HG03575 (cell line): Measurements from ENCODE around the gene SELENOF.

Source experiments
- ATAC-seq: cut with Tn5 transposase; IDR thresholded peaks from one replicate; pipeline ENCODE4 v1.9.1; 2021; ENCODE audit not compliant: unreplicated experiment, insufficient number of reproducible peaks, low FRiP score; ENCODE audit errors: extremely low read depth

The SELENOF gene

DNA sequence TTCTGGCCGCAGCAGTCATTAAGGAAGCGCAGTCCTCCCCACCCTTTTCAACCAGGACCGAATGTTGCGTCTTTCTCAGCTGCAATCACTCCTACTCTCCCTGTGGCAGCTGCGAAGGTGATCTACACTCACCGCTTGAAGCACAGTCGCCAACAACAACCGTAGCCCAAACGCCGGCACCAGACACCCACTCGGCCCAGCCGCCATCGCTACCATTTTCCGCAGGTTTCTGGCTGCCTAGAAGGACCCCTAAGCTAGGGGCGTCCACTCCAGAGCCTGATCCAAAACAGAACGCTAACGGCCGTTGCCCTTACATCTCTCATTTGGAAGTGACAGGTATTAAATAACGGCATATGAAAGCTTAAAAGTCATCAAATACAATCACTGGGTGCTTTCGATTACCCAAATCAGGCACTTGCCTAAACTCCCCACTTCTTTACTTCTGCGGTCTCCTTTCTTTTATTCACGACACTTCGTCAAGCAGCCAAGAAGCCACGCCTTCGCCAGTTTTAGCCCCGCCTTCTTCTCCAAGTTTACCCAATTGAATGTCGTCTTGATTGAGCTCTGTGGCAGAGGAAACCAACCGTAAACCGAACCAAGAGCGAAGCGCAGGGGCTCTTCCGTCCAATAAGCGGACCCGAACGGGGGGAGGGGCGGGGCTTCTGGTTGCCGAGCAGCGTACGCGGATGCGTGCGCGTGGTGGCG is at the start of gene SELENOF:
SELENOF (minus strand) TSS at position 231 of the 705 bp plus-strand sequence; CDS start at position 216, 15 bp downstream.
- peak; percentile 48 for ATAC-seq

DNA sequence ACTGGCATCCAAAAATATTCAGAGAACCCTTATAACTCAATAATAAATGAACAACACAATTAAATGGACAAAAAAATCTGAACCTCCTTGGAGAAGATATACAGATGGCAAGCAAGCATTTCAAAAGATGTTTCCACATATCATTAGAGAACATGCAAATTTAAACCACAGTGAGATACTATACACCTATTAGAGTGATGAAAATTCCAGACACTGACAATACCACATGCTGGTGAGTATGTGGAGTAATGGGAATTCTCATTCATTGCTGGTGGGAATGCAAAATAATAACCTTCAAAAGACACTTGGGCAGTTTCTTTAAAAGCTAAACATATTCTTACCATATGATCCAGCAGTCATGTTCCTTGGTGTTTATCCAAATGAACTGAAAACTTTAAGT is 46.6 kb upstream of the SELENOF start:
- no peak for ATAC-seq

DNA sequence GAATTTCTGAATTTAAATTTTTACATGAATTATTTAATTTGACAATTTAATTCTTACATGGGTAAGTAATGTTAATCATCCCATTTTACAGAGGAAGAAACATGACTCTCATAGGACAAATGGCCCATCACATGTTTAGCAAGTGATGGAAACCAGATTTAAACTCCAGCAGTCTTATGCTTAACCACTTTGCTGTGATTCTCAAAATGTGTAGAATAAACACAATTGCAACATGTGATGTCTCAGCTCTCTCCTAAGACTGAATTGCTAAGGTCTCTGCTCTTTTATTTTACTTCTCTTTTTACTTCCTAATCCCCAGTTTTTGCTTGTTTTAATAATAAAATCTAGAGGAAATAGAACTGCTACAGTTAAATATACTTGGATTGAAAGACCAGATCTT is 43.3 kb upstream of the SELENOF start:
- no peak for ATAC-seq

DNA sequence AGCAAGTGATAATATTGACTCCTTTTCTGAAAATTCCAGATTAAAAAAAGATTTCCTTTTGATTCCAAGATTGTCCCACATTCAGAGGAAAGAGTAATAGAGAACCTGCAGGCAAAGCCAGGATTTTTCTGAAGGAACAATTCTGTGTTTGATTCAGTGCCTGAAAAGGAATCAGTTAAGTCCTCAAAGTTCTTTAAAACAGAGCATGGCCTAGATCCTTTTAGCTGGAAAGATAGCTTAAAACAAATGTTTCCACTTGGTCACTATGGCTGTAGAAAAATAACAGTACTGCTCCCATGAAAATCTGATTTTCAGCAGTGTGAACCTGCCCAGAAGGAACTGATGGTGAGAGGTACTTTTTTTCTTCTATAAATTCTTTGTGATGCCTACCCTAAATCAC is 42.3 kb upstream of the SELENOF start:
- ATAC-seq: no peak

DNA sequence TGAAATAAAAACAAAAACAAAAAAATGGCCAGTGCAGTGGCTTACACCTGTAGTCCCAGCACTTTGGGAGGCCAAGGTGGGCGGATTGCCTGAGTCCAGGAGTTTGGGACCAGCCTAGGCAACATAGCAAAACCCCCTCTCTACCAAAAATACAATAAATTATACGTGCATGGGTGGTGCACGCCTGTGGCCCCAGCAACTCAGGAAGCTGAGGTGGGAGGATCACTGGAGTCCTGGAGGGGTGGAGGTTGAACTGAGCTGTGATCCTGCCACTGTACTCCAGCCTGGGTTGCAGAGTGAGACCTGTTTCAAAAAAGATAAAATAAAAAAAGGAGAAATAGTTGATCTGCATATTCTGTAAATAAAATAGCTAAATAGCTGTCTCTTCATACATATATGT is 41.8 kb upstream of the SELENOF start:
- no peak for ATAC-seq

DNA sequence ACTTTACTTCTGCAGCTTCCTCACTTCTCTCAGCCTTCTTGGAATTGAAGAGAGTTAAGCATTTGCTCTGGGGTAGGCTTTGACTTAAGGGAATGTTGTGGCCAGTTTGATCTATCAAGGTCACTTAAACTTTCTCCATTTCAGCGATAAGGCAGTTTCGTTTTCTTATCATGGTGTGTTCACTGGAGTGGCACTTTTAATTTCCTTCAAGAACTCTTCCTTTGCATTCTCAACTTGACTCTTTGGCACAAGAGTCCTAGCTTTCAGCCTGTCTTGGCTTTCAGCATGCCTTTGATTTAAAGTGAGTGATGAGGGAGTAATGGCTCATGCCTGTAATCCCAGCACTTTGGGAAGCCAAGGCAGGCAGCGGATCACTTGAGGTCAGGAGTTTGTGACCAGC is 39.2 kb upstream of the SELENOF start:
- ATAC-seq: no peak

DNA sequence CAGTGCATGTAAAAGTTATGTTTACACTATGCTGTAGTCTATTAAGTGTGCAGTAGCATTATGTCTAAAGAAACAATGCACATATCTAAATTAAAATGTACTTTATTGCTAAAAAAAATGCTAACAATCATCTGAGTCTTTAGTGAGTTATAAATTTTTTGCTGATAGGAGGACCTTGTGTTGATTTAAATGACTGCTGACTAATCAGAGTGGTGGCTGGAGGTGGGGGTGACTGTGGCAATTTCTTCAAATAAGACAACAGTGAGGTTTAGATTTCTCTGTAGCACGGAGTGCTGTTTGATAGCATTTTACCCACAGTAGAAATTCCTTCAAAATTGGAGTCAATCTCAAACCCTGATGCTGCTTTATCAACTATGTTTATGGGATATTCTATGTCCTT is 37.5 kb upstream of the SELENOF start:
- no peak for ATAC-seq

DNA sequence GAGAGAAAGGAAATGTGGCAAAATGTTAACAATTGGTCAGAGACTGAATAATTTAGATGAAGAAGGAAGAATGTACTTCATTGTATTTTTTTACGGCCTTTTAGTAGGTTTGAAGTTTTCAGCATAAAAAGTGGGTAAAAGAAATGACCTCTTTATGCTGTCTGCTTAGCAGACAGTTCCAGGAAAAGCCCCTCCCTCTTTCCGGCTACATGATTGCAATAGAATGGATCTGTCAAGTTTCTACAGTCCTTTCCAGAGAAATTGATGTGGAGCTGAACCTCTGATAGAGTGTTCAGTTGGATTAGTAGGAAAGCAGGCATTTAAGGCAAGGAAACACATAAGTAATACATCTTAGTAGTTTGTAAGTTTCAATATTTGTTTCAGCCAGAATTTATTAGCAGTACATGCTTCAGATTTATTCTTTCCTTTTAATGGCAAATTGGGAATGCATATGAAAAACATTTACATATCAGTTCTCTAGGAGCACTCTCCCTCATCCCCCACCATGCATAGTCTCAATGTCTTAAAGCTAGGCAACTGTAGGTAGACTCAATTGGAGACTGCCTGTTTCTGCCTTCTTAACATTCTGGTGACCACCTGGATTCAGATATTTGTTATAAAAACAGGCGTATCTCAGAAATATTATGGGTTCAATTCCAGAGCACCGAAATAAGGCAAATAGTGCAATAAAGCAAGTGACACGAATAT is 36.9 kb upstream of the SELENOF start:
- ATAC-seq: no peak

DNA sequence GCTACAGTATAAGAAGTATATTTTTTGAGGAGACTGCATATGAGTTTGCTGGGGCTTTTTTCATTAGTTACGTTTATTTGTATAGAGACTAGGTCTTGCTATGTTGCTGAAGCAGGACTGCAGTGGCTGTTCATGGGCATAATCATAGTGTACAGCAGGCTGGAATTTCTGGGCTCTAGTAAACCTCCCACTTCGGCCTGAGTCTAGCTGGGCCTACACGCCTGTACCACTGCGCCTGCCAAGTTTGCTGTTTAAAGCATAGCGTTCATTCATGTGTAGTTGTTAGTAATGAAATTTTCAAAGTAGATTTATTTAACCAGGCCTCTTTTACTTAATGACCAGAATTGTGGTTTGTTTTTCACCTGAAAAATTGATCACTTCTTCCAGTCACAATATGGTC is 34.3 kb upstream of the SELENOF start:
- ATAC-seq: no peak

DNA sequence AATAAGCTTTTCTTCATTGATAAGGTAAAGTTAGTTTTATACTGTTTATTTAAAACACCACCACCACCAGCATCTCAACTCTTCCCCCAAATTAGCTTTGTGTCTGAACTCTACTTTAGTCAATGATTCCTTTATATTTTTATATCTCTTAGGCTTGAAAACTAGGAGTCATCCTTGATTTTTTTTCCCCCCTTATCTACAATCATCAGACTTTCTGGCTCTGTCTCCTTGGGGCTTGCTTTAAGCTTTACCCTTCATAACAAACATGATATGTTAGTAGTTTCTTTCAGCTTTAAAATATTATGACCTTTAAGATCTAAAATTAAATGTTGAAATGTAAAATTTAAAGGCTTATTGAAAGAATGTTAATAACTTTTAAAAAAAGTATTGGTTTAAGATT is 28.8 kb upstream of the SELENOF start:
- no peak for ATAC-seq

DNA sequence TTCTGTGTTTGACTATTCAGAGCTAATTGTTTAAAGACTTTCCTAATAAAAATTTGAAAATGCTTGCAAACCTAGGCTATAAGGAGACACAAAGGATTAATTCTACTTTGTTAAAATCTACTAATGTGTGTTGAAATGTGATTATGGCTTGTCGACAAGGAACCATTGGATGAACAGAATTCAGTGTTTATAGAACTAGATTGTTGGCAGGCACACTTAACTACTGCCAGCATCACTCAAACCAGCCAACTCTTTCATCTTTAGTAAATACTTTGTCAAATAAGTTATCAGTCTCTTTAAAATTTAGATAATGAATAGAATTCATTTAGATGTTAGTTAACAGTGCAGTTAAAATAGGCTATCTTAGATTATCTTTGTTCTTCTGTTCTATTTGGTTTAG is 28.1 kb upstream of the SELENOF start:
- no peak for ATAC-seq

DNA sequence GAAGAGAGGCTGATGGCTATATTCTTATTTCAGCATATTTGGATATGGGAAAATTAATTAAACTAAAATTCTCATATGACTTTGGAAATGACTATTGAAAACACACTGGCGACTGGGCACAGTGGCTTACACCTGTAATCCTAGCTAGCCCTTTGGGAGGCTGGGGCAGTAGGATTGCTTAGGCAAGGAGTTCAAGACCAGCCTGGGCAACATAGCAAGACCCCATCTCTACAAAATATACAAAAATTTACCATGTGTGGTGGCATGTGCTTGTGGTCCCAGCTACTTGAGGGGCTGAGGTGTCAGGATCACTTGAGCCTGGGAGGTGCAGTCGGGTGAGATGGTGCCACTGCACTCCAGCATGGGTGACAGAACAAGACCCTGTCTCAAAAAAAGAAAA is 26.7 kb upstream of the SELENOF start:
- no peak for ATAC-seq

DNA sequence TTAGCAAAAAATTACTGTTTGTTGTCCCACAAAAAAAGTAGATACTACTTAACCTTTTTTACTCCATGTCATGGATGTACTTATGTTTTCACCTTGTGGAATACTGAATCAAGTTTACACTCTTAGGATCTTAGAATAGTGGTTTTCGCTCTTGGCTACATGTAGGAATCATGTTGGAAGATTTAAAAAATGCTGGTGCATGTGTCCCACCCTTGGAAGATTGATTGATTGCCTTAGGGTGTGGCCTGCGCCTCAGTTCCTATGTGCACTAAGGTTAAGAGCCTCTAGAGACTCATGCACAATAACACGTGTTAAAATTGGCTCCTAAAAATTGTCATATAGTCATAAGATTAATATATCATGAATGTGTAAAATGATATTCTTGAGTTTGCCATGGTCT is 25.5 kb upstream of the SELENOF start:
- ATAC-seq: no peak

DNA sequence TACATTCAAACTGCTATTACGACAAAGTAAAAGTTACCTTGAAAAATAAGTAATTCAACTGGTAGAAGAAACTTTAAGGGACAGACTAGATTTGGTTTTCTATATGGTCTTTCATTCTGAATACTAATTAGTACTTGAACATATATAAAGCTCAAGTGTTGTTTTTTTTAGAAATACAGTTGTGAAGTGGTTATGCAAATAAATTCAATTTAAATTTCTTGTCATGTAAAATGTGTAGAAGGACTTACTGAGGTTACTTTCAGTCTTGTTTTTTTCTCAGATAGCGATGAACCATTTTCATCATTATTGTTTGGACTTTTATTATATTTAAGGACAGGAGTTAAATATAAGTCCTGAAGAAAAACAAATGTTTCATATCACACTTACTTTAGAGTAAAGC is 24.9 kb upstream of the SELENOF start:
- ATAC-seq: no peak

DNA sequence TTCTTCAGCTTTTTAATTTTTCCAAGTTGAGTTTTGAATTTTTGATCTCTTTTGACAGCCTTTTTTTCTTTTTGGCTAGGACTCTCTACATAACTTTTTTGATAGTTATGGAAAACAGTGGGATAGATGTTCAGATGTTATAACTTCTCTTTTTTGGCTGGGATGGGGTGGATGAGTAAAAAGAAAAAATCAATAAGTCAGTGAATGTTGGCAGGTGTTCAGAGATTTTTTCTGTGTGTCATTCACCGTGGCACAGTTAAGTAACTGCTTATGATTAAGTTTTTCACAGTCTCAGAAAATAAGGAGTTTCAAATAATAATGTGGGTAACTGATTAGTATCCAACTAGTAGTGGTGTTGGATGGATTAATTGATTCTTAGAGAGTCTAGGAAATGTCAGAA is 24.5 kb upstream of the SELENOF start:
- ATAC-seq: no peak

DNA sequence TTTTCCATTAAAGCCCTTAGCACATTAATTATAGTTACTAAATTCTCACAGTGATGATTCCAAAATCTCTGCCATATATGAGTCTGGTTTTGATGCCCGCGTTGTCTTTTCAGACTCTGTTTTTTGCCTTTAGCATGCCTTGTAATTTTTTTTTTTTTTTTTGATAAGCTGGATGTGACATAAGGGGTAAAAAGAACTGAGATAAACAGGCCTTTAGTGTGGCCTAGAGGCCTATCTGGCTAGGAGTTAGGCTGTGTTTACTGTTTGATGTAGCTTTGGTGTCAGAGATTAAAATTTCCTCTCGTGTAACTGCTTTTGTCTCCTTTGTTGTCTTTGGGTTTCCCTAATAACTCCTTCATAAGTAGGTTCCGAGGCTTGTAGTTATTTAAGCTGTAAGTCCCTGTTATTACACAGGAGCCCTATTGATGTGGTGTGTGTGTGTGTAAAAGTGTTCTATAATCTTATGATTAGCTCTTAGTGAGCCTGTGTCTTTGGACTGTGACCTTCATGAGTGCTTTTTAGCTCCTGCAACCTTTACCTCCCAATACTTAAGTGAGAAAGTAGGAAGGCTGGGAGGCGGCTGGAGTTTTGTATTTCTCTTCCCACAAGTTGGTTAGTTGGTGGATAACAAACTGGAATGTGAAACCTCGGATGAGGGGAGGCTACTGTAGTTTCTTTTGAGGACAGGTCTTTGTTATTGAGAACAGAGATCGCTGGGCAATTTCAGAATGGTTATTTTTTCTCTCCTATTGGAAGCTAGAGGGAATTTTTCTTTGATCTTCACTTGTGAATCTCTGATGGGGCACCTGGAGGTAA is 19.8 kb upstream of the SELENOF start:
- ATAC-seq: no peak

DNA sequence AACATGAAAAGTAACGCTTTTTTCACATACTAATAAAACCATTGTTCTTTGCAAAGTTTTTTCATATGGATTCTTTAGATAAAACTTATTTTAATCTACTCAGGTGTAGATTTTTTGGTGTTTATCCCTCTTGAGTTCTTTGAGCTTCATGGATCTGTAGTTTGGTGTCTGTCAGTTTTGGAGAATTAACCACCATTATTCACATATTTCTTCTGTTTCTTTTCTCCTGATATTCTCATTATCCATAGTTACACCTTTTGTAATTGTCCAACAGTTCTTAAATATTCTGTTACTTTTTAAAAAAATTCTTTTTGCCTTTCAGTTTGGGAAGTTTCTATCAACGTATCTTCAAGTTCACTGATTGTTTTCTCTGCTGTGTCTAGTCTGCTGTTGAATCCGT is 19.1 kb upstream of the SELENOF start:
- ATAC-seq: no peak

DNA sequence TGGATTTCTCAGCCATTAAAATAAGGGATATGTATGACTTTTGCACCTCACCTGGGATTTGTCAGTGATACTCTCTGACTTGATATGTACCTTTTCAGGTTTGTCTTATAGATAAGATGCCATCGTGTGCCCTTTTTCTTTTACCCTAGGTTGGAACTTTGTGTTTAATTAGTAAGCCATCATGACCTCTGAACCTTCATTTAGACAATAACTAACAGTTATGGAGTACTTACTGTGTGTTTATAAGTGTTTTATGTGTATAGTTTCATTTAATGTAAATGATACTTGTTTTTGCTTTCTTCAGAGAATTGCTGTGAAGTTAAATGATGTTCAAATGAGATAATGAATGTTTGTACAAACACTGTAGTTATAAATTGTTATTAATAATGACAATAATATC is 14.9 kb upstream of the SELENOF start:
- ATAC-seq: no peak

DNA sequence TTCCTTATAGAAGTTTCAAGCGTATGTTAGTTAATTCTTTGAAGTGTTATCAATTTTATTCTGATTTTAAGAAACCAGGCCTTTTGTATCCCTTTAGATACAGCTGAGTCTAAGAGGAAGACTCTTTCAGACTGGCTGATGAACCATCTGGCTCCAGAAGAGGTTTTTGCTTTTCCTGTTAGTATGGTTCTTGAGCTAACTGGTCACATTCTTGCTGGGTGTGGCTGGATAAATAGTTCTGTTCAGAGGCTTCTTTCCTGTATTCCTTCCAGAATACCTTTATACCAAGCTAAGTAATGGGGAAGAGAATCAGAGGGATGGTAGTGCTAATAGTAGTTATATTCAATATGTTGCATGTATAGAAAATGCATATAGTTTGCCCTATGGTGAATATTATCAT is 13.0 kb upstream of the SELENOF start:
- ATAC-seq: no peak

DNA sequence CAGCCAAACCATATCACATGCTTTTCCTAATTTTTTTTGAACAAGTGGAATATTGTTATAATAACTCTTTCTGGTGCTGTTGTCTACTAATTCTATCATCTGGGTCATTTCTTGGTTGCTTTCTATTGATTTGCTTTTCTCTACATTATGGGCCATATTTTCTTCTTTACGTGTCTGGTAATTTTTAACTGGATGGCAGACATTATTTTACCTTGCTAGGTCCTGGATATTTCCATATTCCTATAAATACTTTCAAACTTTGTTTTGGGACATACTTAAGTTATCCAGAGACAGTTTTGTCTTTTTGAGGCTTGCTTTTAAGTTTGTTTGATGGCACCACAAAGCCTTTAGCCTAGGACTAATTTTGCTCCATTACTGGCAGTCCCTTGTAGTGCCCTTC is 11.8 kb upstream of the SELENOF start:
- ATAC-seq: no peak
